ENCODE data around the gene SDSL.

The SDSL gene

GRCh38 chr12:113424915-113425823, 3.0 kb downstream of the SDSL start:
- ATAC-seq, result peak; percentile 53
- TF ChIP-seq PPARA (CRISPR knock-in tag; IDR thresholded peaks at IDR 0.05; ENCODE audit: borderline replicate concordance), result no peak
- TF ChIP-seq ZFP30 (CRISPR knock-in tag; IDR thresholded peaks at IDR 0.05), result no peak
- no peak for TF ChIP-seq ZFP3 (CRISPR knock-in tag; IDR thresholded peaks at IDR 0.05)
- no peak for TF ChIP-seq ZNF8 (CRISPR knock-in tag; IDR thresholded peaks at IDR 0.05)
- no peak for TF ChIP-seq GLIS3 (CRISPR knock-in tag; IDR thresholded peaks at IDR 0.05)
- no peak for TF ChIP-seq PATZ1 (CRISPR knock-in tag; IDR thresholded peaks at IDR 0.05; ENCODE audit: borderline replicate concordance)
- TF ChIP-seq ZC3H10 (CRISPR knock-in tag; IDR thresholded peaks at IDR 0.05), result no peak
- no peak for TF ChIP-seq CREB5 (CRISPR knock-in tag; IDR thresholded peaks at IDR 0.05; ENCODE audit: low read depth)
- TF ChIP-seq TOX (CRISPR knock-in tag; IDR thresholded peaks at IDR 0.05; ENCODE audit: borderline replicate concordance), result no peak
- no peak for TF ChIP-seq ZNF565 (CRISPR knock-in tag; conservative IDR thresholded peaks at IDR 0.05; ENCODE audit: low read depth)
- TF ChIP-seq BACH2 (CRISPR knock-in tag; IDR thresholded peaks at IDR 0.05; ENCODE audit: borderline replicate concordance), result no peak
- no peak for TF ChIP-seq POU6F1 (CRISPR knock-in tag; IDR thresholded peaks at IDR 0.05; ENCODE audit: borderline replicate concordance, low read depth)
- no peak for TF ChIP-seq OSR1 (CRISPR knock-in tag; IDR thresholded peaks at IDR 0.05)
- no peak for TF ChIP-seq ESRRG (CRISPR knock-in tag; IDR thresholded peaks at IDR 0.05)
- no peak for TF ChIP-seq TSHZ2 (CRISPR knock-in tag; IDR thresholded peaks at IDR 0.05)
- no peak for TF ChIP-seq TCF4 (CRISPR knock-in tag; IDR thresholded peaks at IDR 0.05; ENCODE audit: borderline replicate concordance)
- TF ChIP-seq CSDC2 (CRISPR knock-in tag; IDR thresholded peaks at IDR 0.05), result no peak
- TF ChIP-seq ARNTL (CRISPR knock-in tag; IDR thresholded peaks at IDR 0.05; ENCODE audit: borderline replicate concordance, low read depth), result no peak
- no peak for TF ChIP-seq RARB (CRISPR knock-in tag; IDR thresholded peaks at IDR 0.05)

GRCh38 chr12:113425960-113426453, 3.8 kb downstream of the SDSL start:
- TF ChIP-seq PATZ1 (CRISPR knock-in tag; IDR thresholded peaks at IDR 0.05; ENCODE audit: borderline replicate concordance) (no peak), TSHZ2 (CRISPR knock-in tag; IDR thresholded peaks at IDR 0.05) (no peak), ISL1 (CRISPR knock-in tag; IDR thresholded peaks at IDR 0.05) (no peak), SNAI2 (CRISPR knock-in tag; IDR thresholded peaks at IDR 0.05) (no peak), CSRNP3 (CRISPR knock-in tag; IDR thresholded peaks at IDR 0.05) (no peak), OSR1 (CRISPR knock-in tag; IDR thresholded peaks at IDR 0.05) (no peak)
- ATAC-seq, result no peak
